MCF 10A (cell line): ENCODE results near the gene DDHD1. TPM values are rescaled to one million over a fixed set of nuclear protein-coding genes. Genes with fewer than 3 reads are reported as not detected.

Experiments used
- BruUV-seq: library from RNA; stranded (reverse); fragments of 400-500 nt; replicated peaks from 2 replicates; lab custom pipeline; 2021; lab: Mats Ljungman, UMichigan
- CTCF ChIA-PET: fragments of 300-600 bp; sonication (Branson Sonifier 250); formaldehyde crosslinking; extraction: SDS; loops from one replicate; lab custom pipeline; 2021; ENCODE audit warnings: antibody characterized with exemption, inconsistent platforms; lab: Yijun Ruan, JAX
- POLR2A ChIA-PET: fragments of 300-600, 350-650 bp; sonication (Branson Sonifier 250); formaldehyde crosslinking; extraction: SDS; loops from one replicate; lab custom pipeline; 2020; ENCODE audit warnings: antibody characterized with exemption, inconsistent platforms; lab: Yijun Ruan, JAX
- DNase-seq: peaks from one replicate; pipeline ENCODE4 v3.0.0-alpha.2; 2018; ENCODE audit not compliant: unreplicated experiment
- H3K27ac Mint-ChIP-seq: one replicate; pipeline ENCODE4 v1.8.0; 2022; ENCODE audit warnings: mild to moderate bottlenecking, low read depth, mixed read lengths; ENCODE audit not compliant: unreplicated experiment
- H3K27me3 Mint-ChIP-seq: one replicate; pipeline ENCODE4 v1.8.0; 2022; ENCODE audit warnings: mixed read lengths; ENCODE audit not compliant: insufficient read depth, unreplicated experiment
- H3K36me3 Mint-ChIP-seq: one replicate; pipeline ENCODE4 v1.8.0; 2022; ENCODE audit warnings: mild to moderate bottlenecking, moderate library complexity, mixed read lengths; ENCODE audit not compliant: insufficient read depth, unreplicated experiment
- H3K4me1 Mint-ChIP-seq: one replicate; pipeline ENCODE4 v1.8.0; 2022; ENCODE audit warnings: mixed read lengths; ENCODE audit not compliant: insufficient read depth, unreplicated experiment
- H3K4me3 Mint-ChIP-seq: one replicate; pipeline ENCODE4 v1.8.0; 2022; ENCODE audit warnings: mild to moderate bottlenecking, moderate library complexity, mixed read lengths; ENCODE audit not compliant: unreplicated experiment
- H3K9me3 Mint-ChIP-seq: one replicate; pipeline ENCODE4 v1.8.0; 2022; ENCODE audit warnings: mixed read lengths; ENCODE audit not compliant: unreplicated experiment
- CTCF ChIP-seq: fragments of 200-600 bp; IDR thresholded peaks from one replicate; pipeline ENCODE4 v1.8.0; 2022; ENCODE audit warnings: antibody characterized with exemption, mild to moderate bottlenecking; ENCODE audit not compliant: unreplicated experiment
- intact Hi-C: fragments of 100-400 bp; cut with micrococcal nuclease; formaldehyde crosslinking; loops from 2 replicates; pipeline ENCODE4 v1.14.1; 2022
- total RNA-seq: library from RNA; stranded (reverse); gene quantifications from 2 replicates; pipeline ENCODE4 v1.2.3, GENCODE V29; 2022

The DDHD1 gene
- total RNA-seq, 1 experiment from 2014 or later, result 16.3 TPM

GRCh38 chr14:53109105-53110041, 43.8 kb downstream of the DDHD1 start:
- Mint-ChIP-seq H3K27me3 (no peaks in the 10 kb centered on the region), H3K9me3 (no peaks in the 10 kb centered on the region), H3K4me3 (no peak overlapping the region), H3K36me3 (no peaks in the 10 kb centered on the region), H3K27ac (no peak overlapping the region), H3K4me1 (no peaks in the 10 kb centered on the region)
- no TSS peak for BruUV-seq
- no peak for TF ChIP-seq CTCF
- ChIA-PET CTCF (interaction anchor here (1.0 to 1.2 kb wide), 2 partner anchors 55 to 1239 kb away, joined by 3 read pairs; no protein-coding TSS in a partner anchor), POLR2A (interaction anchor here (0.9 kb wide), 1 partner anchor 43 kb away, joined by 3 read pairs; no protein-coding TSS in a partner anchor)
- DNase-seq, result no peak
- intact Hi-C loops, result no loop called here

- ChIA-PET CTCF (interaction anchor here (1.2 kb wide), 1 partner anchor 1239 kb away, joined by 3 read pairs; no protein-coding TSS in a partner anchor), POLR2A (interaction anchor here (0.9 kb wide), 1 partner anchor 44 kb away, joined by 3 read pairs; no protein-coding TSS in a partner anchor)
- H3K4me3 Mint-ChIP-seq, result no peak overlapping the region
- H3K9me3 Mint-ChIP-seq, result no peaks in the 10 kb centered on the region
- no peaks in the 10 kb centered on the region for H3K4me1 Mint-ChIP-seq
- no peaks in the 10 kb centered on the region for H3K27me3 Mint-ChIP-seq
- TF ChIP-seq CTCF, result no peak
- intact Hi-C loops, result no loop called here
- no peak for DNase-seq
- H3K36me3 Mint-ChIP-seq, result no peaks in the 10 kb centered on the region
- no peak overlapping the region for H3K27ac Mint-ChIP-seq
- BruUV-seq, result no TSS peak
These were observed 44.6 kb downstream of the DDHD1 start for GRCh38 chr14:53108292-53109104.

GRCh38 chr14:53106768-53107167, 46.4 kb downstream of the DDHD1 start:
- no peak for TF ChIP-seq CTCF
- POLR2A ChIA-PET, result no interaction called here

More at GRCh38 chr14:53106768-53107167, 46.4 kb downstream of the DDHD1 start:
- Mint-ChIP-seq H3K27me3 (no peaks in the 10 kb centered on the region), H3K36me3 (no peaks in the 10 kb centered on the region), H3K27ac (no peak overlapping the region), H3K9me3 (no peaks in the 10 kb centered on the region), H3K4me1 (peaks cover 9% of the 10 kb centered on the region), H3K4me3 (no peak overlapping the region)
- CTCF ChIA-PET, result no interaction called here
- intact Hi-C loops, result no loop called here
- BruUV-seq, result no TSS peak
- no peak for DNase-seq
